ENCODE data around the gene DCDC2C.

The DCDC2C gene

DNA sequence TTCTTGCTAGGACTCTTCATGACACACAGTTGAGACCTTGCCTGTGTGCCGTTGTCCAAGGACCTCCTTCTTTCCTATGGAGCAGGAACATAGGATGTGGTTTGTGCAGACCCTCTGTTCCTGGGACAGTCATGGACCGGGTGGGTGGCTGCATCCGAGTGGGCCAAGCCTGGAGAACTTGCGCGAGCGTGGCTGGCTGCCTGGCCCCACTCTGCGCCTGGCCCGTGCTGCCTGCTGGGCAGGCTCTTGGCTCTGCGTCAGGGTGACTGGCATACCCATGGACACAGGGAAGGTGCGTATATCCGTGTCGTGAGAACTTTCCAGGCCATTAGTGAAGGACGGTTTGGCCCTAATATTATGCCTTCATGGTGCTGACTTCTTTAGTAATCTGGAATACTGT is 68.2 kb downstream of the DCDC2C start:
- H3K36me3 ChIP-seq (ENCODE audit: insufficient read depth, low read length) = no peaks in the 10 kb centered on the region
- H3K9me3 ChIP-seq (ENCODE audit: insufficient read depth, low read length, severe bottlenecking) = peaks cover 16% of the 10 kb centered on the region
- H3K4me2 ChIP-seq (ENCODE audit: insufficient read depth, low read length) = no peak overlapping the region
- DNase-seq (no peak), ATAC-seq (ENCODE audit: insufficient read depth, low read depth) (no peak)
- TF ChIP-seq EZH2 (IDR thresholded peaks at IDR 0.05; ENCODE audit: borderline replicate concordance, low read depth, low read length, severe bottlenecking) = no peak
- TF ChIP-seq, protein P1, sequence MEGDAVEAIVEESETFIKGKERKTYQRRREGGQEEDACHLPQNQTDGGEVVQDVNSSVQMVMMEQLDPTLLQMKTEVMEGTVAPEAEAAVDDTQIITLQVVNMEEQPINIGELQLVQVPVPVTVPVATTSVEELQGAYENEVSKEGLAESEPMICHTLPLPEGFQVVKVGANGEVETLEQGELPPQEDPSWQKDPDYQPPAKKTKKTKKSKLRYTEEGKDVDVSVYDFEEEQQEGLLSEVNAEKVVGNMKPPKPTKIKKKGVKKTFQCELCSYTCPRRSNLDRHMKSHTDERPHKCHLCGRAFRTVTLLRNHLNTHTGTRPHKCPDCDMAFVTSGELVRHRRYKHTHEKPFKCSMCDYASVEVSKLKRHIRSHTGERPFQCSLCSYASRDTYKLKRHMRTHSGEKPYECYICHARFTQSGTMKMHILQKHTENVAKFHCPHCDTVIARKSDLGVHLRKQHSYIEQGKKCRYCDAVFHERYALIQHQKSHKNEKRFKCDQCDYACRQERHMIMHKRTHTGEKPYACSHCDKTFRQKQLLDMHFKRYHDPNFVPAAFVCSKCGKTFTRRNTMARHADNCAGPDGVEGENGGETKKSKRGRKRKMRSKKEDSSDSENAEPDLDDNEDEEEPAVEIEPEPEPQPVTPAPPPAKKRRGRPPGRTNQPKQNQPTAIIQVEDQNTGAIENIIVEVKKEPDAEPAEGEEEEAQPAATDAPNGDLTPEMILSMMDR (IDR thresholded peaks at IDR 0.05; ENCODE audit: borderline replicate concordance, extremely low read depth, low read length, poor library complexity, severe bottlenecking) = no peak
- no peak overlapping the region for H3K4me3 ChIP-seq (ENCODE audit: low read depth in 1 of 2, low read length in 2 of 2)
- H3K4me1 ChIP-seq (ENCODE audit: insufficient read depth, low read length) = no peaks in the 10 kb centered on the region
- H3K9ac ChIP-seq (ENCODE audit: low read depth, low read length) = no peak overlapping the region
- no peak overlapping the region for H3K27ac ChIP-seq (ENCODE audit: low read length)
- H3K79me2 ChIP-seq (ENCODE audit: insufficient read depth, low read length) = no peaks in the 10 kb centered on the region
- H3K27me3 ChIP-seq (ENCODE audit: insufficient read depth, low read length, poor library complexity) = no peaks in the 10 kb centered on the region
- no peaks in the 10 kb centered on the region for H4K20me1 ChIP-seq (ENCODE audit: insufficient read depth, low read length)
- H2AFZ ChIP-seq (ENCODE audit: low read depth, low read length) = no peak overlapping the region

DNA sequence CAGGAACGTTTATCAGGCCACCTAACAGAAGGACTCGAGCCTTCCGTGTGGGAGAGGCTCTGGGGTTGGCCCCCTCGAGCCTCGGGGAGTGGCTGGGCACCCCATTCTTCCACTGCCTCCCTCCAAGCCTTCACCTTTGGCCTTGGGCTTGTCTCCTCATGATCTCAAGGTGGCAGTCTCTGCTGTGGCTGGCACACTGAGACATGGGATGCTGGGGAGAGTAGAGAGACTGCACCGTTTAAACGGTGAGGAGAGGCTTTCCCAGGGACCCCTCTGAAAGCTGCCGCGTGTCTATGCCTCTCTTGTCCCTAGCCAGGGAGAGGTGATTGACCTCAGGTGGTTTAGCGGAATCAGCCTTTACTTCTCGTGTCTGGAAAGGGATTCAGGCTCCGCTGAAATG is 71.0 kb downstream of the DCDC2C start:
- H3K27me3 ChIP-seq (ENCODE audit: insufficient read depth, low read length, poor library complexity) = no peaks in the 10 kb centered on the region

DNA sequence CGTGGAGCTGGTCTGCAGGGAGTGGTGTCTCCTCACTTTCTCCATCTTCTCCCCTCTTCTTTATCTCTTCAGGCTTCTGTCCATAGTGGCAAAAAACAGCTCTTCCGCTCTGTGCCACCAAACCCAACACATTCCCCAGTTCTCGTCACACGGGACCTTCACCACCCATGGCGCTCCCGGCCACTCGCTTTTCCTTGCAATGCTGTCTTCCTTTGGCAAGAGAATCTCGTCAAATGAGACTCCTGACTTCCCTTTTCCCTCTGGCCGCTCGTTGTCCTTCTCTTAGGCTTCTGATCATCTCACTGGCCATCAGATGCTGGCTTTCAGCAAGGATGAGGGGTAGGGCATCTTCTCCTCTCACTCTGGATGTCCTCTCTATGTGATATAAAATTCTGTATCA is 72.9 kb downstream of the DCDC2C start:
- DNase-seq (no peak), ATAC-seq (ENCODE audit: insufficient read depth, low read depth) (no peak)
- Histone ChIP-seq H2AFZ (ENCODE audit: low read depth, low read length) (no peak overlapping the region), H3K27me3 (ENCODE audit: insufficient read depth, low read length, poor library complexity) (no peaks in the 10 kb centered on the region), H3K9me3 (ENCODE audit: insufficient read depth, low read length, severe bottlenecking) (peaks cover 19% of the 10 kb centered on the region), H3K27ac (ENCODE audit: low read length) (no peak overlapping the region), H3K9ac (ENCODE audit: low read depth, low read length) (no peak overlapping the region), H3K79me2 (ENCODE audit: insufficient read depth, low read length) (no peaks in the 10 kb centered on the region), H3K4me1 (ENCODE audit: insufficient read depth, low read length) (peaks cover 4% of the 10 kb centered on the region; the same call in 1 of the 2 replicates), H3K36me3 (ENCODE audit: insufficient read depth, low read length) (no peaks in the 10 kb centered on the region), H3K4me2 (ENCODE audit: insufficient read depth, low read length) (no peak overlapping the region), H4K20me1 (ENCODE audit: insufficient read depth, low read length) (no peaks in the 10 kb centered on the region), H3K4me3 (ENCODE audit: low read depth in 1 of 2, low read length in 2 of 2) (no peak overlapping the region)
- TF ChIP-seq, protein P1 (IDR thresholded peaks at IDR 0.05; ENCODE audit: borderline replicate concordance, extremely low read depth, low read length, poor library complexity, severe bottlenecking) = no peak
- TF ChIP-seq EZH2 (IDR thresholded peaks at IDR 0.05; ENCODE audit: borderline replicate concordance, low read depth, low read length, severe bottlenecking) = no peak

More for the DNA sequence above, 71.0 kb downstream of the DCDC2C start:
- DNase-seq (no peak), ATAC-seq (ENCODE audit: insufficient read depth, low read depth) (no peak)
- Histone ChIP-seq H3K4me2 (ENCODE audit: insufficient read depth, low read length) (no peak overlapping the region), H3K36me3 (ENCODE audit: insufficient read depth, low read length) (no peaks in the 10 kb centered on the region), H3K4me3 (ENCODE audit: low read depth in 1 of 2, low read length in 2 of 2) (no peak overlapping the region), H3K27ac (ENCODE audit: low read length) (no peak overlapping the region), H4K20me1 (ENCODE audit: insufficient read depth, low read length) (no peaks in the 10 kb centered on the region), H2AFZ (ENCODE audit: low read depth, low read length) (no peak overlapping the region), H3K9me3 (ENCODE audit: insufficient read depth, low read length, severe bottlenecking) (peaks cover 19% of the 10 kb centered on the region), H3K4me1 (ENCODE audit: insufficient read depth, low read length) (no peaks in the 10 kb centered on the region), H3K9ac (ENCODE audit: low read depth, low read length) (no peak overlapping the region), H3K79me2 (ENCODE audit: insufficient read depth, low read length) (no peaks in the 10 kb centered on the region)
- TF ChIP-seq EZH2 (IDR thresholded peaks at IDR 0.05; ENCODE audit: borderline replicate concordance, low read depth, low read length, severe bottlenecking) = no peak
- TF ChIP-seq, protein P1 (IDR thresholded peaks at IDR 0.05; ENCODE audit: borderline replicate concordance, extremely low read depth, low read length, poor library complexity, severe bottlenecking) = no peak

DNA sequence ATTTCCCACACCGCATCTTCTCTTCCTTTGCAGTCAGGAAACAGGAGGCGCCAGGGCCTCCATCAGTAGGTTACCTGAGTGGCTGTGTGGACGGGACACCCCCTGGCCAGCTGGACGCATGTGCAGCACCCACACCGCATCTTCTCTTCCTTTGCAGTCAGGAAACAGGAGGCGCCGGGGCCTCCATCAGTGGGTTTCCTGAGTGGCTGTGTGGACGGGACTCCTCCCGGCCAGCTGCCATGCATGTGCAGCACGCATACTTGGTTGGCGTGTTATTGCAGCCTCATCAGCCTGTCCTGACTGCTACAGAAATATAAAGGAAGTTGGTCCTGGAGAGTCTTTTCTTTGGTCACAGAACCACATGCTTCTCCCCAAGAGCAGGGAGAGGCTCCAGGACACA is 74.6 kb downstream of the DCDC2C start:
- no peaks in the 10 kb centered on the region for H4K20me1 ChIP-seq (ENCODE audit: insufficient read depth, low read length)
- no peak overlapping the region for H3K4me2 ChIP-seq (ENCODE audit: insufficient read depth, low read length)
- DNase-seq = no peak
- no peak overlapping the region for H2AFZ ChIP-seq (ENCODE audit: low read depth, low read length)
- no peak overlapping the region for H3K27ac ChIP-seq (ENCODE audit: low read length)
- H3K4me3 ChIP-seq (ENCODE audit: low read depth in 1 of 2, low read length in 2 of 2) = no peak overlapping the region
- no peak overlapping the region for H3K9ac ChIP-seq (ENCODE audit: low read depth, low read length)
- no peaks in the 10 kb centered on the region for H3K27me3 ChIP-seq (ENCODE audit: insufficient read depth, low read length, poor library complexity)
- peaks cover 19% of the 10 kb centered on the region for H3K9me3 ChIP-seq (ENCODE audit: insufficient read depth, low read length, severe bottlenecking)
- TF ChIP-seq, protein P1 (IDR thresholded peaks at IDR 0.05; ENCODE audit: borderline replicate concordance, extremely low read depth, low read length, poor library complexity, severe bottlenecking) = no peak
- no peak for TF ChIP-seq EZH2 (IDR thresholded peaks at IDR 0.05; ENCODE audit: borderline replicate concordance, low read depth, low read length, severe bottlenecking)
- H3K79me2 ChIP-seq (ENCODE audit: insufficient read depth, low read length) = no peaks in the 10 kb centered on the region
- no peaks in the 10 kb centered on the region for H3K36me3 ChIP-seq (ENCODE audit: insufficient read depth, low read length)
- H3K4me1 ChIP-seq (ENCODE audit: insufficient read depth, low read length) = peaks cover 4% of the 10 kb centered on the region; the same call in 1 of the 2 replicates
- ATAC-seq (ENCODE audit: insufficient read depth, low read depth) = no peak
